Kidney (tissue), 14 donors: ENCODE results near the gene KCNN3. TPM values are rescaled to one million over a fixed set of nuclear protein-coding genes. Genes with fewer than 3 reads are reported as not detected.

Experiments
- DNase-seq, 5 donors: peaks; one replicate each; pipeline ENCODE4 v3.0.0-alpha.2; 2013 to 2020
- FAIRE-seq: peaks from 2 replicates; lab custom pipeline; 2012; peaks lifted over from hg19 to GRCh38; lab: Jason Lieb, UNC
- H3K27ac ChIP-seq, 2 donors: one replicate each; pipeline ENCODE4 v1.7.0; 2013; ENCODE audit warnings: low read depth in 2 of 2, low read length in 2 of 2, inconsistent platforms in 1 of 2
- H3K27me3 ChIP-seq: one replicate; pipeline ENCODE4 v1.7.1; 2013; ENCODE audit warnings: low read length, inconsistent platforms; ENCODE audit not compliant: control insufficient read depth, insufficient read depth
- H3K36me3 ChIP-seq, 3 donors: one replicate each; pipeline versions ENCODE4 v1.7.0 to v1.7.1; 2013; ENCODE audit warnings: low read length in 3 of 3, control low read depth in 1 of 3, inconsistent platforms in 1 of 3; ENCODE audit not compliant: insufficient read depth in 3 of 3, control insufficient read depth in 2 of 3
- H3K4me1 ChIP-seq, 3 donors: one replicate each; pipeline versions ENCODE4 v1.7.0 to v1.7.1; 2013; ENCODE audit warnings: low read length in 3 of 3, inconsistent platforms in 1 of 3, low read depth in 1 of 3; ENCODE audit not compliant: control insufficient read depth in 2 of 3, insufficient read depth in 2 of 3
- H3K4me3 ChIP-seq, 3 donors: one replicate each; pipeline versions ENCODE4 v1.7.0 to v1.8.1; 2013; ENCODE audit warnings: low read length in 3 of 3, control low read depth in 1 of 3, inconsistent platforms in 1 of 3
- H3K9ac ChIP-seq, 3 donors: one replicate each; pipeline versions ENCODE4 v1.7.0 to v1.7.1; 2013; ENCODE audit warnings: low read length in 3 of 3, control low read depth in 1 of 3, inconsistent platforms in 1 of 3
- H3K9me3 ChIP-seq, 3 donors: one replicate each; pipeline versions ENCODE4 v1.7.0 to v1.7.1; 2013; ENCODE audit warnings: low read length in 3 of 3, control low read depth in 1 of 3, inconsistent platforms in 1 of 3; ENCODE audit not compliant: control insufficient read depth in 2 of 3, insufficient read depth in 1 of 3
- CTCF ChIP-seq: IDR thresholded peaks from 3 replicates; pipeline ENCODE4 v1.5.1; 2012; ENCODE audit warnings: mild to moderate bottlenecking, moderate library complexity, borderline replicate concordance; ENCODE audit not compliant: insufficient read depth; ENCODE audit errors: extremely low read depth
- intact Hi-C: fragments of 100-400 bp; cut with DNase I; formaldehyde crosslinking; loops from one replicate; pipeline ENCODE4 v1.11.1; 2022
- polyA plus RNA-seq: library from polyadenylated mRNA; stranded (reverse); fragments of 350-450 nt; fragmentation: Illumina TruSeq; extraction: RNeasy Lipid Tissue Mini Kit (QIAGEN cat#74804); gene quantifications from one replicate; pipeline ENCODE4 v1.2.3, GENCODE V29; 2014; ENCODE audit warnings: low read depth, low replicate concordance; ENCODE audit not compliant: insufficient read depth
- total RNA-seq: library from RNA; stranded (reverse); fragmentation: NEBNext Ultra II Directional; extraction: Animal tissue kit (Norgen Biotek cat#: 25700); gene quantifications from one replicate; pipeline ENCODE4 v1.2.1, GENCODE V29; 2021
- donor health status: control.
- donor health status: control.
- donor health status: control.
- donor health status: control.
- donor health status: control.
- donor health status: DM: yes; HTN: yes; CAD: no.
- donor health status: Normal renal cell carcinoma (clear cell type).

KCNN3 gene
- total and polyA plus RNA-seq, 2 donors from 2014 or later: 2.6 to 5.6 TPM

GRCh38 chr1:154765970-154766369 lies 104.1 kb downstream of the KCNN3 start:
- Histone ChIP-seq H3K4me3 (no peak overlapping the region), H3K36me3 (no peaks in the 10 kb centered on the region), H3K27me3 (no peaks in the 10 kb centered on the region), H3K4me1 (peaks cover 0 to 2% (median 0%) of the 10 kb centered on the region in 3 donors), H3K9ac (no peak overlapping the region), H3K27ac (no peak overlapping the region), H3K9me3 (no peaks in the 10 kb centered on the region)
- intact Hi-C loops: no loop called here
- DNase-seq: peak in 2 of 5 donors; percentile 28 to 42
- FAIRE-seq: no peak
- TF ChIP-seq CTCF: peak; percentile 13

GRCh38 chr1:154764773-154765172 lies 105.3 kb downstream of the KCNN3 start:
- Histone ChIP-seq H3K9ac (no peak overlapping the region), H3K4me1 (peaks cover 0 to 5% (median 0%) of the 10 kb centered on the region in 3 donors), H3K4me3 (no peak overlapping the region), H3K27me3 (peaks cover 2% of the 10 kb centered on the region), H3K27ac (no peak overlapping the region), H3K9me3 (no peaks in the 10 kb centered on the region), H3K36me3 (no peaks in the 10 kb centered on the region)
- FAIRE-seq (no peak), DNase-seq (no peak)
- intact Hi-C loops: no loop called here
- TF ChIP-seq CTCF: no peak

GRCh38 chr1:154764181-154764580 lies 105.9 kb downstream of the KCNN3 start:
- no peaks in the 10 kb centered on the region for H3K36me3 ChIP-seq
- peaks cover 0 to 5% (median 0%) of the 10 kb centered on the region in 3 donors for H3K4me1 ChIP-seq
- intact Hi-C loops: no loop called here
- no peak for DNase-seq
- H3K9ac ChIP-seq: no peak overlapping the region
- peaks cover 2% of the 10 kb centered on the region for H3K27me3 ChIP-seq
- no peak overlapping the region for H3K4me3 ChIP-seq
- no peaks in the 10 kb centered on the region for H3K9me3 ChIP-seq
- FAIRE-seq: no peak
- no peak for TF ChIP-seq CTCF
- H3K27ac ChIP-seq: no peak overlapping the region

- no peaks in the 10 kb centered on the region for H3K9me3 ChIP-seq
- peaks cover 2% of the 10 kb centered on the region for H3K27me3 ChIP-seq
- H3K27ac ChIP-seq: no peak overlapping the region
- FAIRE-seq (no peak), DNase-seq (peak; percentile 76 to 86 (median 81))
- peak overlapping the region in 1 of 3 donors; percentile 46 for H3K4me3 ChIP-seq
- H3K4me1 ChIP-seq: peaks cover 0 to 3% (median 0%) of the 10 kb centered on the region in 3 donors
- TF ChIP-seq CTCF: peak; percentile 83
- H3K9ac ChIP-seq: peak overlapping the region in 1 of 3 donors; percentile 26
- intact Hi-C loops: no loop called here
- no peaks in the 10 kb centered on the region for H3K36me3 ChIP-seq
Observed at GRCh38 chr1:154760469-154760933, 109.6 kb downstream of the KCNN3 start.
